ENCODE data around the gene ATF6. TPM values are rescaled to one million over a fixed set of nuclear protein-coding genes. Genes with fewer than 3 reads are reported as not detected.

ATF6 gene
- total RNA-seq, 2 experiments from 2014 or later, result 10.2 to 13.9 TPM

GRCh38 chr1:161946071-161946987 is 180.2 kb downstream of the ATF6 start:
- intact Hi-C loops (cut with micrococcal nuclease; ENCODE audit: unreplicated experiment), result no loop called here
- BruUV-seq (replicated peaks), result no TSS peak
- CTCF ChIA-PET (ENCODE audit: unreplicated experiment), result no interaction called here

GRCh38 chr1:161948435-161948834 is 182.3 kb downstream of the ATF6 start:
- Histone ChIP-seq H2AFZ (ENCODE audit: low read length) (no peak overlapping the region), H3K4me3 (ENCODE audit: low read depth, low read length, poor library complexity, severe bottlenecking) (no peak overlapping the region), H3K79me2 (ENCODE audit: insufficient read depth, low read depth, low read length) (no peaks in the 10 kb centered on the region), H3K9me2 (ENCODE audit: insufficient read depth, low read length) (no peaks in the 10 kb centered on the region), H4K20me1 (ENCODE audit: insufficient read depth, low read length) (no peaks in the 10 kb centered on the region), H3K4me1 (ENCODE audit: insufficient read depth, low read length, poor library complexity, severe bottlenecking) (no peaks in the 10 kb centered on the region), H3K4me2 (ENCODE audit: low read length) (no peak overlapping the region), H3K27ac (ENCODE audit: low read depth, low read length, poor library complexity, severe bottlenecking) (no peak overlapping the region), H3K9me3 (ENCODE audit: low read length) (no peaks in the 10 kb centered on the region), H3K36me3 (ENCODE audit: insufficient read depth, low read length) (no peaks in the 10 kb centered on the region)
- ChIA-PET CTCF (ENCODE audit: unreplicated experiment) (no interaction called here), POLR2A (no interaction called here)
- no peak for DNase-seq (ENCODE audit: low spot score)
- no peak for TF ChIP-seq EZH2phosphoT487 (IDR thresholded peaks at IDR 0.05; ENCODE audit: borderline replicate concordance, low read depth, low read length)
- no peak for TF ChIP-seq CTCF (conservative IDR thresholded peaks at IDR 0.05; ENCODE audit: low read length)
- intact Hi-C loops (cut with micrococcal nuclease; ENCODE audit: unreplicated experiment), result no loop called here
- no TSS peak for BruUV-seq (replicated peaks)

More at GRCh38 chr1:161946071-161946987, 180.2 kb downstream of the ATF6 start:
- no peak for DNase-seq (ENCODE audit: low spot score)
- Histone ChIP-seq H3K27ac (ENCODE audit: low read depth, low read length, poor library complexity, severe bottlenecking) (no peak overlapping the region), H3K36me3 (ENCODE audit: insufficient read depth, low read length) (no peaks in the 10 kb centered on the region), H3K9me3 (ENCODE audit: low read length) (no peaks in the 10 kb centered on the region), H2AFZ (ENCODE audit: low read length) (no peak overlapping the region), H3K4me1 (ENCODE audit: insufficient read depth, low read length, poor library complexity, severe bottlenecking) (no peaks in the 10 kb centered on the region), H3K4me3 (ENCODE audit: low read depth, low read length, poor library complexity, severe bottlenecking) (no peak overlapping the region), H3K4me2 (ENCODE audit: low read length) (no peak overlapping the region), H3K9me2 (ENCODE audit: insufficient read depth, low read length) (no peaks in the 10 kb centered on the region), H4K20me1 (ENCODE audit: insufficient read depth, low read length) (no peaks in the 10 kb centered on the region), H3K79me2 (ENCODE audit: insufficient read depth, low read depth, low read length) (no peaks in the 10 kb centered on the region)
- POLR2A ChIA-PET, result interaction anchor here (0.7 to 1.2 kb wide), 3 partner anchors 10 to 42 kb away, joined by 3 to 4 read pairs (median 3); no protein-coding TSS in a partner anchor
- TF ChIP-seq EZH2phosphoT487 (IDR thresholded peaks at IDR 0.05; ENCODE audit: borderline replicate concordance, low read depth, low read length) (no peak), CTCF (conservative IDR thresholded peaks at IDR 0.05; ENCODE audit: low read length) (no peak)

GRCh38 chr1:161949548-161949947 is 183.4 kb downstream of the ATF6 start:
- H3K4me1 ChIP-seq (ENCODE audit: insufficient read depth, low read length, poor library complexity, severe bottlenecking), result no peaks in the 10 kb centered on the region
- TF ChIP-seq CTCF (conservative IDR thresholded peaks at IDR 0.05; ENCODE audit: low read length), result no peak
- no peak for TF ChIP-seq EZH2phosphoT487 (IDR thresholded peaks at IDR 0.05; ENCODE audit: borderline replicate concordance, low read depth, low read length)
- H3K79me2 ChIP-seq (ENCODE audit: insufficient read depth, low read depth, low read length), result no peaks in the 10 kb centered on the region
- H3K4me2 ChIP-seq (ENCODE audit: low read length), result no peak overlapping the region
- BruUV-seq (replicated peaks), result no TSS peak
- no peak overlapping the region for H3K27ac ChIP-seq (ENCODE audit: low read depth, low read length, poor library complexity, severe bottlenecking)
- ChIA-PET POLR2A (no interaction called here), CTCF (ENCODE audit: unreplicated experiment) (no interaction called here)
- no peaks in the 10 kb centered on the region for H3K9me2 ChIP-seq (ENCODE audit: insufficient read depth, low read length)
- no peak for DNase-seq (ENCODE audit: low spot score)
- H2AFZ ChIP-seq (ENCODE audit: low read length), result no peak overlapping the region
- no peak overlapping the region for H3K4me3 ChIP-seq (ENCODE audit: low read depth, low read length, poor library complexity, severe bottlenecking)
- intact Hi-C loops (cut with micrococcal nuclease; ENCODE audit: unreplicated experiment), result no loop called here
- no peaks in the 10 kb centered on the region for H3K36me3 ChIP-seq (ENCODE audit: insufficient read depth, low read length)
- H4K20me1 ChIP-seq (ENCODE audit: insufficient read depth, low read length), result no peaks in the 10 kb centered on the region
- H3K9me3 ChIP-seq (ENCODE audit: low read length), result no peaks in the 10 kb centered on the region
